ENCODE data around the gene PGS1.

The PGS1 gene

GRCh38 chr17:78364436-78365281, 13.8 kb upstream of the PGS1 start:
- no peak for DNase-seq

- DNase-seq: no peak
Observed at GRCh38 chr17:78365561-78366108, 12.8 kb upstream of the PGS1 start.

GRCh38 chr17:78366109-78366848, 12.2 kb upstream of the PGS1 start:
- no peak for DNase-seq

- no peak for DNase-seq
Observed at GRCh38 chr17:78367193-78367592, 11.3 kb upstream of the PGS1 start.

- DNase-seq: no peak
Observed at GRCh38 chr17:78368348-78368747, 10.1 kb upstream of the PGS1 start.

- DNase-seq: no peak
Observed at GRCh38 chr17:78368854-78369495, 9.5 kb upstream of the PGS1 start.

- DNase-seq: no peak
Observed at GRCh38 chr17:78369791-78370381, 8.6 kb upstream of the PGS1 start.

GRCh38 chr17:78371056-78371455, 7.4 kb upstream of the PGS1 start:
- DNase-seq: no peak

GRCh38 chr17:78372841-78373240, 5.6 kb upstream of the PGS1 start:
- DNase-seq: no peak

GRCh38 chr17:78374189-78374588, 4.3 kb upstream of the PGS1 start:
- no peak for DNase-seq

GRCh38 chr17:78374631-78375274, 3.7 kb upstream of the PGS1 start:
- no peak for DNase-seq

- DNase-seq: peak in 1 of 51 donors; percentile 13
Observed at GRCh38 chr17:78375401-78376151, 2.9 kb upstream of the PGS1 start.

- no peak for DNase-seq
Observed at GRCh38 chr17:78376161-78376560, 2.3 kb upstream of the PGS1 start.

- DNase-seq: no peak
Observed at GRCh38 chr17:78377858-78378224, 608 bp upstream of the PGS1 start.

- no peak for DNase-seq
Observed at GRCh38 chr17:78379131-78379491, 662 bp downstream of the PGS1 start.

- DNase-seq: no peak
Observed at GRCh38 chr17:78380370-78380769, 1.9 kb downstream of the PGS1 start.

GRCh38 chr17:78381601-78382232, 3.3 kb downstream of the PGS1 start:
- no peak for DNase-seq

- DNase-seq: peak in 20 of 51 donors; percentile 4 to 63 (median 21)
Observed at GRCh38 chr17:78383725-78384471, 5.4 kb downstream of the PGS1 start.

- no peak for DNase-seq
Observed at GRCh38 chr17:78384479-78385175, 6.2 kb downstream of the PGS1 start.
